GM10266 (cell line): ENCODE results near the gene HLA-E.
"Not testable (repeated sequence)": the region's sequence is repeated elsewhere in the genome, so short reads cannot be mapped to it uniquely, and the experiment has no call there.

Experiments used
- DNase-seq: peaks from one replicate; pipeline ENCODE4 v3.0.0; 2012; ENCODE audit errors: extremely low spot score
- TF ChIP-seq, protein P1 (sequence below): IDR thresholded peaks from 2 replicates; pipeline ENCODE4 v1.5.1; 2012; ENCODE audit warnings: mild to moderate bottlenecking, low read depth; ENCODE audit not compliant: control insufficient read depth, insufficient read depth; ENCODE audit errors: missing control alignments

Gene HLA-E

DNA sequence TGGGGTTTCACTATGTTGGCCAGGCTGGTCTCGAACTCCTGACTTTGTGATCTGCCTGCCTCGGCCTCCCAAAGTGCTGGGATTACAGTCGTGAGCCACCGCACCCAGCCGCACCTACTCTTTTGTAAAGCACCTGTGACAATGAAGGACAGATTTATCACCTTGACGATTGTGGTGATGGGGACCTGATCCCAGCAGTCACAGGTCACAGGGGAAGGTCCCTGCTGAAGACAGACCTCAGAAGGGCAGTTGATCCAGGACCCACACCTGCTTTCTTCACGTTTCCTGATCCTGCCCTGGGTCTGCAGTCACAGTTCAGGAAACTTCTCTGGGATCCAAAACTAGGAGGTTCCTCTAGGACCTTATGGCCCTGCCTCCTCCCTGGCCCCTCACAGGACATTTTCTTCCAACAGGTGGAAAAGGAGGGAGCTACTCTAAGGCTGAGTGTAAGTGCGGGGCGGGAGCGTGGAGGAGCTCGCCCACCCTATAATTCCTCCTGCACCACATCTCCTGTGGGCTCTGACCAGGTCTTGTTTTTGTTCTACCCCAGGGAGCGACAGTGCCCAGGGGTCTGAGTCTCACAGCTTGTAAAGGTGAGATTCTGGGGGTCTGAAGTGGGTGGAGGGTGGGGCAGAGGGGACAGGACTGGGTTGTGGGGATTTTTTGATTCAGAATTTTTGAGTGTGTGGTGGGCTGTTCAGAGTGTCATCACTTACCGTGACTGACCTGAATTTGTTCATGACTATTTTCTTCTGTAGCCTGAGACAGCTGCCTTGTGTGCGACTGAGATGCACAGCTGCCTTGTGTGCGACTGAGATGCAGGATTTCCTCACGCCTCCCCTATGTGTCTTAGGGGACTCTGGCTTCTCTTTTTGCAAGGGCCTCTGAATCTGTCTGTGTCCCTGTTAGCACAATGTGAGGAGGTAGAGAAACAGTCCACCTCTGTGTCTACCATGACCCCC, 3.0 kb downstream of the HLA-E start:
- TF ChIP-seq, protein P1, sequence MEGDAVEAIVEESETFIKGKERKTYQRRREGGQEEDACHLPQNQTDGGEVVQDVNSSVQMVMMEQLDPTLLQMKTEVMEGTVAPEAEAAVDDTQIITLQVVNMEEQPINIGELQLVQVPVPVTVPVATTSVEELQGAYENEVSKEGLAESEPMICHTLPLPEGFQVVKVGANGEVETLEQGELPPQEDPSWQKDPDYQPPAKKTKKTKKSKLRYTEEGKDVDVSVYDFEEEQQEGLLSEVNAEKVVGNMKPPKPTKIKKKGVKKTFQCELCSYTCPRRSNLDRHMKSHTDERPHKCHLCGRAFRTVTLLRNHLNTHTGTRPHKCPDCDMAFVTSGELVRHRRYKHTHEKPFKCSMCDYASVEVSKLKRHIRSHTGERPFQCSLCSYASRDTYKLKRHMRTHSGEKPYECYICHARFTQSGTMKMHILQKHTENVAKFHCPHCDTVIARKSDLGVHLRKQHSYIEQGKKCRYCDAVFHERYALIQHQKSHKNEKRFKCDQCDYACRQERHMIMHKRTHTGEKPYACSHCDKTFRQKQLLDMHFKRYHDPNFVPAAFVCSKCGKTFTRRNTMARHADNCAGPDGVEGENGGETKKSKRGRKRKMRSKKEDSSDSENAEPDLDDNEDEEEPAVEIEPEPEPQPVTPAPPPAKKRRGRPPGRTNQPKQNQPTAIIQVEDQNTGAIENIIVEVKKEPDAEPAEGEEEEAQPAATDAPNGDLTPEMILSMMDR = no peak
- DNase-seq = no peak

DNA sequence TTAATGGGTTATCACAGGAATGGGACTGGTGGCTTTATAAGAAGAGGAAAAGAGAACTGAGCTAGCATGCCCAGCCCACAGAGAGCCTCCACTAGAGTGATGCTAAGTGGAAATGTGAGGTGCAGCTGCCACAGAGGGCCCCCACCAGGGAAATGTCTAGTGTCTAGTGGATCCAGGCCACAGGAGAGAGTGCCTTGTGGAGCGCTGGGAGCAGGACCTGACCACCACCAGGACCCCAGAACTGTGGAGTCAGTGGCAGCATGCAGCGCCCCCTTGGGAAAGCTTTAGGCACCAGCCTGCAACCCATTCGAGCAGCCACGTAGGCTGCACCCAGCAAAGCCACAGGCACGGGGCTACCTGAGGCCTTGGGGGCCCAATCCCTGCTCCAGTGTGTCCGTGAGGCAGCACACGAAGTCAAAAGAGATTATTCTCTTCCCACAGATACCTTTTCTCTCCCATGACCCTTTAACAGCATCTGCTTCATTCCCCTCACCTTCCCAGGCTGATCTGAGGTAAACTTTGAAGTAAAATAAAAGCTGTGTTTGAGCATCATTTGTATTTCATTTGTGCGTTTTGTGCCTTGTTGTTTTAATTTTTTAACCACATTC, 4.4 kb downstream of the HLA-E start:
- TF ChIP-seq, protein P1 = peak; percentile 43
- DNase-seq = no peak

DNA sequence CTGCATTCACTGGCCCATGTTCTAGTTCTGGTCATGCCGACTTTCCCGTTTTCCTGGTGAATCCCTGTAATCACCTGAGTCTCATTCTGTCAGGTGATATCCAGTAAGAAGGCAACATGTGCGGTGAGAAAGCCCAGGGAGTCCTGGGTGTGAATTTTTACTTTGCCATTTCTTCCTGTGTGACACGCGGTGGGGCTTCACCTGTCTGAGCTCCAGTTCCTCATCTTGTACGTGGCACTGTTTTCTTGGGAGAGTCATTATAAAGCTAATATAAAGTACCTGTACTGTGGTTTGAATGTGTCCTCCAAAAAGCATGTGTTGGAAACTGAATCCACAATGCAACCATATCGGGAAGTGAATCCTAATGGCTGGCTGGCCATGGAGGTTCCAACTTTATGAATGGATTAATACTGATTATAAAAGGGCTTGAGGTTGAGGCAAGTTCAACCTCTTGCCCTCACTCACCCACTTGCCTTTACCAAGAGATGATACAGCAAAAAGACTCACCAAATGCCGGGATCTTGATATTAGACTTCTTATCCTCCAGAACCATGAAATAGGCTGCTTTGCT, 5.1 kb downstream of the HLA-E start:
- DNase-seq = no peak
- TF ChIP-seq, protein P1 = no peak

DNA sequence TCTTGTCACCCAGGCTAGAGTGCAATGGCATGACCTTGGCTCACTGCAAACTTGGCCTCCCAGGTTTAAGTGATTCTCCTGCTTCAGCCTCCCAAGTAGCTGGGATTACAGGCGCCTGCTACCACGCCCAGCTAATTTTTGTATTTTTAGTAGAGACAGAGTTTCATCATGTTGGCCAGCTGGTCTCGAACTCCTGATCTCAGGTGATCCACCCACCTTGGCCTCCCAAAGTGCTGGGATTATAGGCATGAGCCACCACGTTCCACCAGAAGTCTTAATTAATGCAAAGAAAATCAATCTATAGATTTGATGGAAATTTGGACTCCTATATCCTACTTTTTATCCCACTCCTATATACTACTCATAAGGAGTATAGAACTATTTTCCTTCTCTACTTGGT, 5.8 kb downstream of the HLA-E start:
- DNase-seq = not testable (repeated sequence)

DNA sequence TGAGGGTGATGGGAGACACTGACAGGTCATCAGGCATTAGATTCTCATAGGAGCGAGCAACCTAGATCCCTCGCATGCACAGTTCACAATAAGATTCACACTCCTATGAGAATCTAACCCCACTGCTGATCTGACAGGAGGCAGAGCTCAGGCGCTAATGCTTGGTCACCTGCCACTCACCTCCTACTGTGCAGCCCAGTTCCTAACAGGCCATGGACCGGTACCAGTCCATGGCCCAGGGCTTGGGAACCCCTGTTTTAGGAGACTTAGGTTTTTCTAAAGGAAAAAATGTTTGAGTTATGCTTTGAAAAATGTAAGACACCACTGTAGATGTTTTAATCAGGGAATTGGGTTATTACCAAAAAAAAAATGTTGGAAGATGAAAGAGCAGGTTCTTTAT, 6.7 kb downstream of the HLA-E start:
- DNase-seq = no peak

DNA sequence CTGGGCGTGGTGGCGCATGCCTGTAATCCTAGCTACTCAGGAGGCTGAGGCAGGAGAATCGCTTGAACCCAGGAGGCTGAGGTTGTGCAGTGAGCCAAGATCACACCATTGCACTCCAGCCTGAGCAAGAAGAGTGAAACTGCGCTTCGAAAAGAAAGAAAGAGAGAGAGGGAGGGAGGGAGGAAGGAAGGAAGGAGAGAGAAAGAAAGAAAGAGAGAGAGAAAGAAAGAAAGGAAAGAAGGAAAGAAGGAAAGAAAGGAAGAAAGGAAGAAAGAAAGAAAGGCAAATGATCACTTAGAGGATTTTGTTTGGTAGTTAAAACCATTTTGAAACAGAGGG, 7.9 kb downstream of the HLA-E start:
- DNase-seq = not testable (repeated sequence)

More for the DNA sequence above, 6.7 kb downstream of the HLA-E start:
- TF ChIP-seq, protein P1 = no peak

DNA sequence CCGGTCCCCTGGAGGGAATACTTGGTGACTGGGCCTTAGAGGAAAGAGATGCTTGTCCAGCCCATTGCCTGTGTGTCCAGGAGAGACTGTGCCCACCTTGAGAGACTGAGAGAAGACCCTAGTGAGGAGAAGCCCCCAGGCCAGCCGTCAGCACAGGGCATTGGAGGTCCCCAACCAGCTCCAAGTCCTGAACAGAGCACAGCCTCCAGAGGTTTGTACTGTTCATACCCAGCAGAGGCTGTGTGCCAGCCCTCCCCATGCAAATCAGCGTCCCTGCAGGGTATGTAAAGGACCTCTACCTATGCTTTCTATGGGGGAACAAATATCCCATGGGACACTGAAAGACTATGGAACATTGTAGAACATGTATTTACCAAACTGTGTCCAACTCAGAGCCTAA, 8.4 kb downstream of the HLA-E start:
- DNase-seq = no peak
- TF ChIP-seq, protein P1 = no peak

DNA sequence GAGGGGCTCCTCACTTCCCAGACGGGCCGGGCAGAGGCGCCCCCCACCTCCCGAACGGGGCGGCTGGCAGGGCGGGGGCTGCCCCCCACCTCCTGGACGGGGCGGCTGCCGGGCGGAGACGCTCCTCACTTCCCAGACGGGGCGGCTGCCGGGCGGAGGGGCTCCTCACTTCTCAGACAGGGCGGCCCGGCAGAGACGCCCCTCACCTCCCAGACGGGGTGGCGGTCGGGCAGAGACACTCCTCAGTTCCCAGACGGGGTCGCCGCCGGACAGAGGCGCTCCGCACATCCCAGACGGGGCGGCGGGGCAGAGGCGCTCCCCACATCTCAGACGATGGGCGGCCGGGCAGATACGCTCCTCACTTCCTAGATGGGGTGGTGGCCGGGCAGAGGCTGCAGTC, 9.4 kb downstream of the HLA-E start:
- DNase-seq = not testable (repeated sequence)
